ENCODE results near the gene MAP1S.

MAP1S gene

DNA sequence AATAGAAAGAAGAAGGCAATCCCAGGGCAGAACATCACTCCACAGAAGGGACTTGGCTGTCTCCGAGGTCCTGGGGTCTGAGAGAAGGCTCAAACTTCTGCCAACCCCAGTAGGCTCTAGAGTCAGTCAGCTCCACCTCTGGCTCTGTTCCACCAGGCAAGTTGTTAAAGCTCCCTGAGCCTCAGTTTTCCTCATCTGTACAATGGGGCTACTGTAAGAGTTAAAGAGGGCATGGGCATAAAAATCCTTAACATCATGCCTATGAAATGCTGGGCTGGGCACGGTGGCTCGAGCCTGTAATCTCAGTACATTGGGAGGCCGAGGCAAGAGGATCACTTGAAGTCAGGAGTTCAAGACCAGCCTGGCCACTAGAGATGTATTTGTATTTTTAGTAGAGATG lies 36.2 kb upstream of the MAP1S start:
- Histone ChIP-seq H3K4me3 (ENCODE audit: low read length) (no peak overlapping the region), H3K4me1 (ENCODE audit: control insufficient read depth, insufficient read depth, low read length) (peaks cover 11% of the 10 kb centered on the region), H3K9me3 (ENCODE audit: control insufficient read depth, low read length) (no peaks in the 10 kb centered on the region), H3K9ac (ENCODE audit: low read length) (no peak overlapping the region), H3K27me3 (replicated peaks; ENCODE audit: control insufficient read depth, insufficient read depth, low read length) (peaks cover 9% of the 10 kb centered on the region), H3K36me3 (ENCODE audit: control insufficient read depth, insufficient read depth, low read length, severe bottlenecking) (no peaks in the 10 kb centered on the region)
- DNase-seq (ENCODE audit: low read depth): no peak

DNA sequence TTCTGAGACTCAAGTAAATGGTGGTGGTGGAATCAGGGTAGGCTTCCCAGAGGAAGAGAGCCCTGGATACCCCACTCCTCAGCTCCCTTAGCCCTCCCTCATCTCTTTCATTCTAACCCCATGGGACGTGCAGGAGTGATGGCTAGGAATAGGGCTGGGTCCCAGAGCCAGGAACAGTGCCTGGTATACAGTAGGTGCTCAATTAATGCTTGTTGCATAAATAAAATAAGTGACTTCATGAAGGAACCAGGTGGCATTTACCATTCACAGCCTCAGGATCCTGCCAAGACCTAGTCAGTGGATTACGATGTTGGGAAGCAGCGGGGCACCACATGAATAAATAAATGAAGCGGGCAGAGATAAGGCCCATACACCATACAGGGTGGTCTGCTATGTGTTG lies 35.0 kb upstream of the MAP1S start:
- no peak for DNase-seq (ENCODE audit: low read depth)
- H3K9me3 ChIP-seq (ENCODE audit: control insufficient read depth, low read length): no peaks in the 10 kb centered on the region
- peaks cover 11% of the 10 kb centered on the region for H3K4me1 ChIP-seq (ENCODE audit: control insufficient read depth, insufficient read depth, low read length)
- H3K27me3 ChIP-seq (replicated peaks; ENCODE audit: control insufficient read depth, insufficient read depth, low read length): peaks cover 15% of the 10 kb centered on the region
- no peaks in the 10 kb centered on the region for H3K36me3 ChIP-seq (ENCODE audit: control insufficient read depth, insufficient read depth, low read length, severe bottlenecking)
- H3K4me3 ChIP-seq (ENCODE audit: low read length): no peak overlapping the region
- no peak overlapping the region for H3K9ac ChIP-seq (ENCODE audit: low read length)

DNA sequence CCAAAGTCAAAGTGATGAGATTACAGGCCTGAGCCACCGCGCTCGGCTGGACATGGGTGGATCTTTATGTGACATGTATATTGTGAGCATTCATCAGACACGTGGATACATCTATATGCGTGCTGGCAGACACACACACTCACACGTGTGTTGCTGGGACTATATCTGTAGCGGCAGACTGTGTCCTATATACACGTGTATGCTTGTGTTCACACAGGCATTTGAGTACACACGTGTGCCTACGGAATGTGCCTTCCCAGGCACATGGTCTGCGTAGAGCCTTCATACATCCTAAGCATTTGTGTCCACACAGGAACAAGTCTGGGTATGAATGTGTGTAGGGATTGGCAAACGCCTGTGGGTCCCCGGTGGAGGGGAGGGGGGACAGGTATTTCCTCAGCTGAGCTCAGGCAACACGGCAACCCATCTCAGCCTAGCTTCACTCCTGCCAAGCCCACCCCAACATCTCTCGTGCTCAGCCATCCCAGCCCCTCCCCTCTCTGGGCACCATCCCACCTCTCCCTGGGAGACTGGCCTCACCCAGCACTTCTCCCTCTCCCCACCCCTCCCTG lies 33.7 kb upstream of the MAP1S start:
- Histone ChIP-seq H3K4me1 (ENCODE audit: control insufficient read depth, insufficient read depth, low read length) (peaks cover 3% of the 10 kb centered on the region), H3K4me3 (ENCODE audit: low read length) (no peak overlapping the region), H3K9me3 (ENCODE audit: control insufficient read depth, low read length) (no peaks in the 10 kb centered on the region), H3K9ac (ENCODE audit: low read length) (no peak overlapping the region), H3K36me3 (ENCODE audit: control insufficient read depth, insufficient read depth, low read length, severe bottlenecking) (no peaks in the 10 kb centered on the region), H3K27me3 (replicated peaks; ENCODE audit: control insufficient read depth, insufficient read depth, low read length) (peaks cover 15% of the 10 kb centered on the region)
- DNase-seq (ENCODE audit: low read depth): no peak

DNA sequence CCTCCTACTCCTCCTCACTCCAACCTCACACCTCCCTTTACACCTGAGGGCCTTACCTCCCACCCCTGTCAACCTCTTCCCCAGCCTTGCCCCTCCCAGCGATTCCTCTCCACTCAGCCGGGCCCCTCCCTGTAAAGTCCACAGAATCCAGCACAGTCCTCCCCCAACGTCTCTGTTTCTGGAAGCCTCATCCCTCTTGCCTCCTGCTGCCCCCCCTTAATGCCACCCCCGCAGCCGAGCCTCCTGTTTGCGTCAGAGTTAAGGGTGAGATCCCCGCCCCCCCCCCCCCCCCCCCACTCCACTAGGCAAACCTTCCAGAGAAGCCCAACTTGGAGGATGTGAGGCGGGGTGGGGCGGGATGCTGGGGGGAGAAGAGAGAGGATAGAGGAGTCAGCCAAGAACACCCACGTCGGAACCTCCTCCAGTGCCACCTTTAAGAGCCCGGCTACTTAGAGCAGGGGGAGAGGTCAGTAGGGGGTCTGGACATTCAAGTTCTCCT lies 33.2 kb upstream of the MAP1S start:
- Histone ChIP-seq H3K27me3 (replicated peaks; ENCODE audit: control insufficient read depth, insufficient read depth, low read length) (peaks cover 15% of the 10 kb centered on the region), H3K4me3 (ENCODE audit: low read length) (no peak overlapping the region), H3K9ac (ENCODE audit: low read length) (no peak overlapping the region), H3K4me1 (ENCODE audit: control insufficient read depth, insufficient read depth, low read length) (peaks cover 3% of the 10 kb centered on the region), H3K9me3 (ENCODE audit: control insufficient read depth, low read length) (no peaks in the 10 kb centered on the region), H3K36me3 (ENCODE audit: control insufficient read depth, insufficient read depth, low read length, severe bottlenecking) (no peaks in the 10 kb centered on the region)
- DNase-seq (ENCODE audit: low read depth): no peak

DNA sequence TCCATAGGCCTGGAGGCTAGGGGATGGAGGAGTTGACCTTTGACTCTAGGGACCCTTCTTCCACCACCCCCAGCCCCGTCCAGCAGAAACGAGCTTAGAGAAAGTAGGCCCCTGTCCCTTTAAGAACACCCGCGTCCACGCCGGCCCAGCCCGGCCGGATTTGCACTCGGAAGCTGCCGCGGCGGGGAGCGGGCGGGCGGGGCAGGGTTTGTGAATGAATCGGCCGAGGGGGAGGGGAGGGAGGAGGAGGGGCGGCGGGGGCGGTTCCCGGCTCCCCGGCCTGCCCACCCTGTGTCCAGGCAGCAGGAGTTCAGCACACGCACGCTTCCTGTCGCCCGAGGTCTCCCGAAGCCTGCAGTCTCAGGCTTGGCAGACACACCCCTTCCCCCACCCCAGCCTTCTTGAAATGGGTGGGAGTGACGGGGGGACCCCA lies 32.7 kb upstream of the MAP1S start:
- H3K9ac ChIP-seq (ENCODE audit: low read length): no peak overlapping the region
- no peaks in the 10 kb centered on the region for H3K9me3 ChIP-seq (ENCODE audit: control insufficient read depth, low read length)
- H3K36me3 ChIP-seq (ENCODE audit: control insufficient read depth, insufficient read depth, low read length, severe bottlenecking): no peaks in the 10 kb centered on the region
- peak; percentile 24 for DNase-seq (ENCODE audit: low read depth)
- no peak overlapping the region for H3K4me3 ChIP-seq (ENCODE audit: low read length)
- H3K4me1 ChIP-seq (ENCODE audit: control insufficient read depth, insufficient read depth, low read length): peaks cover 3% of the 10 kb centered on the region
- peaks cover 15% of the 10 kb centered on the region for H3K27me3 ChIP-seq (replicated peaks; ENCODE audit: control insufficient read depth, insufficient read depth, low read length)

DNA sequence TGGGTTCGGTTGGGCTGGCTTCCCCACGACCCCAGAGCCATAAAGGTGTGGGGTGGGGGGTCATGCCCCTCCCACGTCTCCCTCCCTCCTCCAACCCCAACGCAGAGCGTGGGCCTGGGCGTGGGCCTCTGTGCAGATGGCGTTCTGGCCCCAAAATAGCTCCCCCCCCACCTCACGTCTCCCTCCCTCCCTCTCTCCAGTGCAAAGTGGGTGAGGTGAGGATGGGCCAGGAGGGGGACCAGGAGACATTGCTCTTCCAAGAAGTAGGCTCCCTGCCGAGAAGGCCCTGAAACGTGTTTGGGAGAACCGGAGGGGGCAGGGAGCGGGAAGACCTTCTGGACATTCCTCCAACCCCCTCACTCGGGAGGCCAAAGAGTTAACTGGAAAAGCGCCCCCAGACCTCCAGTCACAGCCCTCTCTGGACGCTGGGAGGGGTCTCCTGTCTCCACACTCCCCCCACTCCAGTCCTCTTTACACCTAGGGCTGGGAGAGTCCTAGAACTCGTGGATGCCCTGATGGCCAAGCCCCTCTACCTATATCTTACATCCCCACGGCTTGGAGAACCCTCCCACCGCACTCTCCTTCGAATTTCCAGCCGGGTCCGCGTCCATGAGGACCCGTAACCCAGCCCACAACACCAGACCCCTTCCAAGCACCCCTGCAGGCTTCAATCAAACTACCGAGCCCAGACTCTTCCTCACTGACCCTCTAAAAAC lies 32.0 kb upstream of the MAP1S start:
- Histone ChIP-seq H3K36me3 (ENCODE audit: control insufficient read depth, insufficient read depth, low read length, severe bottlenecking) (no peaks in the 10 kb centered on the region), H3K9me3 (ENCODE audit: control insufficient read depth, low read length) (no peaks in the 10 kb centered on the region), H3K9ac (ENCODE audit: low read length) (no peak overlapping the region), H3K27me3 (replicated peaks; ENCODE audit: control insufficient read depth, insufficient read depth, low read length) (peaks cover 15% of the 10 kb centered on the region), H3K4me1 (ENCODE audit: control insufficient read depth, insufficient read depth, low read length) (peaks cover 3% of the 10 kb centered on the region), H3K4me3 (ENCODE audit: low read length) (no peak overlapping the region)
- no peak for DNase-seq (ENCODE audit: low read depth)

DNA sequence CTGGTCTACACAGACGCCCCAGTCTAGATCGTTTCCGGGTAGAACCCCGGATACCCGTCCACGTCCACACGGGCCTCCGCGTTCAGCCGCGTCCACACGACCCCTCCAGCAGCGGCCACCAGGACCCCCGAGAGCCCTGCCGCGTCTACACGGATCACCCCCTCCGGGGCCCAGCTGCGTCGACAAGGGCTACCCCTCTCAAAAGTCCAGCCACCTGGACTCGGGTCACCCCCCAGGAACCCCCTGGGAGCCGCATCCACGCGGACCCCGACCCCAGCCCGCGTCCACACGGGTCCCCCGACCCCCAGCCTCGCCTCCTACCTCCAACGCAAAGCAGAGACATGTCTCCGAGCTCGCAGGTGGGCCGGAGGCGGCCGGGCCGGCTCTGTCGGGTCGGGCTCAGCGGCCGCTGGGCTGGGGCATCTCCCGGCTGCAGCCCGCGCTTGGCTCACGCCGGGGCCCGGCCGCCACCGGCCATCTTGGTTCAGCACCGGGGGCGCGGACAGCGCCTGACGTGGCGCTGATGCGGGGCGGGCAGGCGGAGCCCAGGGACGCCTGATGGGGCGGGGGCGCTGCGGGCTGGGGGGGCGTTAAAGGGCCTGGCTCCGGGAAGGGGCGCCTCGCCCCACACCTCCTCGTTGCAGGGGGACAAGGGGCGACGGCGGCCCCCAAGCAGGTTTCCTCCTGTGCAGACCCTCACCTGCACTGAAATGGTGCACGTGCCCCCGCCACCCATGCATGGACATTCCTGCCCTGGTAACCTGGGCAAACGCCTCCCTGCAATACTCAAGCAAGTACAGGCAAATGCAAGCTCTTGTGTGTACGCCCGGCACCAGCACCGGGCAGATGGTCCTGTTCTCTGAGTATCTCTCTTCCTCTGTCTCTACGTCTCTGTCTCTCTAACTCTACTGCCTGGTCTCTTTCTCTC lies 31.2 kb upstream of the MAP1S start, which contains the start of gene UNC13A:
Gene UNC13A, minus strand, starts transcription at position 498 of the 928 bp plus-strand sequence. Its CDS starts 155 bp downstream, at position 343.
- Histone ChIP-seq H3K4me3 (ENCODE audit: low read length) (no peak within 1 kb of the TSS), H3K36me3 (ENCODE audit: control insufficient read depth, insufficient read depth, low read length, severe bottlenecking) (no peaks in the 10 kb centered on the region), H3K27me3 (replicated peaks; ENCODE audit: control insufficient read depth, insufficient read depth, low read length) (peaks cover 15% of the 10 kb centered on the region), H3K9me3 (ENCODE audit: control insufficient read depth, low read length) (no peaks in the 10 kb centered on the region), H3K9ac (ENCODE audit: low read length) (no peak within 1 kb of the TSS), H3K4me1 (ENCODE audit: control insufficient read depth, insufficient read depth, low read length) (peaks cover 3% of the 10 kb centered on the region)
- DNase-seq (ENCODE audit: low read depth): peak; percentile 53

DNA sequence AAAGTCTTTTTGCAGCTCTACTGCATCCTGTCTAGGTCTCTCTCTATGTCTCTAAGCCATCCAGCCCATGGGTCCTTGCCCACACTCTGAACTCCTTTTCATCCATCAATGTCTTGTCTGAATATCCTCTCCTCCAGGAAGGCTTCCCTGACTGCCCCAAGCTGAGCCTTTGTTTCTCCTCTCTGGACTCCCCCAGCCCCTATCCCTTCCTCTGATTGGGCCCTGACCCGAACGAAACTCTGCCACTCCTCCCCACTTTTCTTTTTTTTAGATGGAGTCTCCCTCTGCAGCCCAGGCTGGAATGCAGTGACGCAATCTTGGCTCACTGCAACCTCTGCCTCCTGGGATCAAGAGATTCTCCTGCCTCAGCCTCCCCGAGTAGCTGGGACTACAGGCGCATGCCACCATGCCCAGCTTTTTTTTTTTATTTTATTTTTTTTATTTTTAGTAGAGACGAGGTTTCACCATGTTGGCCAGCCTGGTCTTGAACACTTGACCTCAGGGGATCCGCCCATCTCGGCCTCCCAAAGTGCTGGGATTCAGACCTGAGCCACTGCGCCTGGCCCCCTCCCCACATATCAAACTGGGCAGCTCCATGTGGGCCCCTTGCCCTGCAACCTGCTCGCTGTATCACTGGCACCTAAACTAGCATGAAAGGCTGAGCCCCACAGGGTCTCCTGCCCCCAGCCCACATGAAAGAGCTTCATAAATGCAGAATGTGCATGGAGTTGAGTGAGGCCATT lies 30.3 kb upstream of the MAP1S start:
- DNase-seq (ENCODE audit: low read depth): no peak
- H3K4me3 ChIP-seq (ENCODE audit: low read length): no peak overlapping the region
- peaks cover 3% of the 10 kb centered on the region for H3K4me1 ChIP-seq (ENCODE audit: control insufficient read depth, insufficient read depth, low read length)
- no peaks in the 10 kb centered on the region for H3K36me3 ChIP-seq (ENCODE audit: control insufficient read depth, insufficient read depth, low read length, severe bottlenecking)
- no peaks in the 10 kb centered on the region for H3K9me3 ChIP-seq (ENCODE audit: control insufficient read depth, low read length)
- peaks cover 15% of the 10 kb centered on the region for H3K27me3 ChIP-seq (replicated peaks; ENCODE audit: control insufficient read depth, insufficient read depth, low read length)
- no peak overlapping the region for H3K9ac ChIP-seq (ENCODE audit: low read length)

DNA sequence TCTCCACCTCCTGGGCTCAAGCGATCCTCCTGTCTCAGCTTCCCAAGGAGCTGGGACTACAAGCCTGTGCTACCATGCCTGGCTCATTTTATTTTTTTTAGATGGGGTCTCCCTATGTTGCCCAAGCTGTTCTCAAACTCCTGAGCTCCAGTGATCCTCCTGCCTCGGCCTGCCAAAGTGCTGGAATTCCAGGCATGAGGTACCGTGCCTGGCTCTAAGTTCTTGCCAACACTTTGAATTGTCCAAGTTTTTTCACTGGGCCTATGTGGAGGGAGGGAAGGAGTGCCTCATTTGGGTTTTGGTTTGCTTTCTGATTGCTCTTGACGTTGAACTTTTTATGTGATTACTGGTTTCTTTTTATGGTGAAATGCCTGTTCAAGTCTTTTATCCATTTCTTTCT lies 26.7 kb upstream of the MAP1S start:
- H3K4me1 ChIP-seq (ENCODE audit: control insufficient read depth, insufficient read depth, low read length): no peaks in the 10 kb centered on the region
- H3K36me3 ChIP-seq (ENCODE audit: control insufficient read depth, insufficient read depth, low read length, severe bottlenecking): no peaks in the 10 kb centered on the region
- no peak for DNase-seq (ENCODE audit: low read depth)
- H3K9ac ChIP-seq (ENCODE audit: low read length): no peak overlapping the region
- no peaks in the 10 kb centered on the region for H3K9me3 ChIP-seq (ENCODE audit: control insufficient read depth, low read length)
- peaks cover 19% of the 10 kb centered on the region for H3K27me3 ChIP-seq (replicated peaks; ENCODE audit: control insufficient read depth, insufficient read depth, low read length)
- H3K4me3 ChIP-seq (ENCODE audit: low read length): no peak overlapping the region

DNA sequence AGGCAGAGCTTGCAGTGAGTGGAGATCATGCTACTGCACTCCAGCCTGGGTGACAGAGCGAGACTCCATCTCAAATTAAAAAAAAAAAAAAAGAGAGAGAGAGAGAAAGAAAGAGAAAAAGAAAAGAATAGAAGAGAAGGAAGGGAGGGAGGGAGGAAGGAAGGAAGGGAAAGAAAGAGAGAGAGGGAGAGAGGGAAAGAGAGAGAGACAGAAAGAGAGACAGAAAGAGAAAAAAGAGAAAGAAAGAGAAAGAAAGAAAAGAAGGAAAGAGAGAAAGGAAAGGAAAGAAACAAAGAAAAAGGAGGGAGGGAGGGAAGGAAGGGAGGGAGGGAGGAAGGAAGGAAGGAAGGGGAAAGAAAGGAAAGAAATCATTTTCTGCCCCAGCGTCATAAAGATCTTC lies 24.1 kb upstream of the MAP1S start:
- DNase-seq (ENCODE audit: low read depth): no peak
- H3K9ac ChIP-seq (ENCODE audit: low read length): no peak overlapping the region
- H3K27me3 ChIP-seq (replicated peaks; ENCODE audit: control insufficient read depth, insufficient read depth, low read length): peaks cover 19% of the 10 kb centered on the region
- H3K4me3 ChIP-seq (ENCODE audit: low read length): no peak overlapping the region
- H3K4me1 ChIP-seq (ENCODE audit: control insufficient read depth, insufficient read depth, low read length): no peaks in the 10 kb centered on the region
- no peaks in the 10 kb centered on the region for H3K9me3 ChIP-seq (ENCODE audit: control insufficient read depth, low read length)
- H3K36me3 ChIP-seq (ENCODE audit: control insufficient read depth, insufficient read depth, low read length, severe bottlenecking): no peaks in the 10 kb centered on the region
